HEK293 (cell line): ENCODE results near the gene TMEM187.

Source experiments
- CTCF ChIA-PET: fragments of 350-600 bp; formaldehyde crosslinking; extraction: SDS; loops from one replicate; lab custom pipeline; 2021; ENCODE audit warnings: antibody characterized with exemption; lab: Yijun Ruan, JAX
- POLR2A ChIA-PET: fragments of 300-600 bp; formaldehyde crosslinking; extraction: SDS; loops from one replicate; lab custom pipeline; 2020; ENCODE audit warnings: antibody characterized with exemption, inconsistent platforms; lab: Yijun Ruan, JAX
- H3K27ac ChIP-seq: fragments of 200-500 bp; sonication (Bioruptor generic); 2 replicates; pipeline ENCODE4 v1.5.1; 2014; ENCODE audit warnings: low read depth, low read length, control low read depth, inconsistent platforms; ENCODE audit errors: extremely low read depth
- H3K36me3 ChIP-seq, 2 experiments: fragments of 200-500 bp in 1 of 2; sonication (Bioruptor generic) in 1 of 2; 1 replicate in 1 of 2; 2 replicates in 1 of 2; pipeline ENCODE4 v1.5.1; 2014 to 2017; ENCODE audit warnings: inconsistent platforms in 2 of 2, low read length in 2 of 2; ENCODE audit not compliant: control insufficient read depth in 2 of 2, insufficient read depth in 1 of 2
- H3K4me1 ChIP-seq: fragments of 200-500 bp; sonication (Bioruptor generic); 2 replicates; pipeline ENCODE4 v1.5.1; 2014; ENCODE audit warnings: mild to moderate bottlenecking, low read length, inconsistent platforms; ENCODE audit not compliant: control insufficient read depth, insufficient read depth
- H3K4me3 ChIP-seq: 2 replicates; pipeline ENCODE4 v1.5.1; 2011; ENCODE audit warnings: low read depth, mild to moderate bottlenecking, control low read depth, low read length, moderate library complexity
- H3K9me3 ChIP-seq: fragments of 200-500 bp; sonication (Bioruptor generic); 2 replicates; pipeline ENCODE4 v1.5.1; 2014; ENCODE audit warnings: low read depth, low read length, inconsistent platforms; ENCODE audit not compliant: control insufficient read depth, insufficient read depth
- GLIS1 ChIP-seq: fragments of 450-650 bp; formaldehyde crosslinking; IDR thresholded peaks from 2 replicates; pipeline ENCODE4 v1.5.1; 2016; ENCODE audit warnings: missing biosample characterization, missing genetic modification characterization
- HIC1 ChIP-seq: fragments of 450-650 bp; formaldehyde crosslinking; IDR thresholded peaks from 2 replicates; pipeline ENCODE4 v1.5.1; 2016; ENCODE audit warnings: missing biosample characterization, missing genetic modification characterization
- KLF9 ChIP-seq: fragments of 450-650 bp; formaldehyde crosslinking; IDR thresholded peaks from 2 replicates; pipeline ENCODE4 v1.5.1; 2016; ENCODE audit warnings: missing biosample characterization, missing genetic modification characterization, low read depth
- TSHZ1 ChIP-seq: fragments of 450-650 bp; formaldehyde crosslinking; IDR thresholded peaks from 2 replicates; pipeline ENCODE4 v1.5.1; 2016; ENCODE audit warnings: missing biosample characterization, missing genetic modification characterization, borderline replicate concordance
- ZBTB20 ChIP-seq: fragments of 450-650 bp; formaldehyde crosslinking; IDR thresholded peaks from 2 replicates; pipeline ENCODE4 v1.5.1; 2016; ENCODE audit warnings: missing biosample characterization, missing genetic modification characterization
- ZBTB26 ChIP-seq: fragments of 450-650 bp; formaldehyde crosslinking; optimal IDR thresholded peaks from 2 replicates; pipeline ENCODE3; 2016; ENCODE audit warnings: missing biosample characterization, mild to moderate bottlenecking, missing genetic modification characterization
- ZFP41 ChIP-seq: fragments of 450-650 bp; formaldehyde crosslinking; IDR thresholded peaks from 2 replicates; pipeline ENCODE4 v1.5.1; 2016; ENCODE audit warnings: missing biosample characterization, missing genetic modification characterization, borderline replicate concordance
- ZIC2 ChIP-seq: fragments of 450-650 bp; formaldehyde crosslinking; IDR thresholded peaks from 2 replicates; pipeline ENCODE4 v1.5.1; 2016; ENCODE audit warnings: missing biosample characterization, missing genetic modification characterization
- ZNF133 ChIP-seq: fragments of 450-650 bp; formaldehyde crosslinking; IDR thresholded peaks from 2 replicates; pipeline ENCODE4 v1.5.1; 2016; ENCODE audit warnings: missing biosample characterization, missing genetic modification characterization
- ZNF146 ChIP-seq: fragments of 450-650 bp; formaldehyde crosslinking; IDR thresholded peaks from 2 replicates; pipeline ENCODE4 v1.5.1; 2016; ENCODE audit warnings: missing biosample characterization, missing genetic modification characterization
- ZNF148 ChIP-seq: fragments of 450-650 bp; formaldehyde crosslinking; IDR thresholded peaks from 2 replicates; pipeline ENCODE4 v1.5.0; 2017; ENCODE audit warnings: missing biosample characterization, missing genetic modification characterization, borderline replicate concordance
- ZNF157 ChIP-seq: fragments of 450-650 bp; formaldehyde crosslinking; IDR thresholded peaks from 2 replicates; pipeline ENCODE4 v1.5.1; 2016; ENCODE audit warnings: missing biosample characterization, missing genetic modification characterization
- ZNF16 ChIP-seq: fragments of 450-650 bp; formaldehyde crosslinking; IDR thresholded peaks from 2 replicates; pipeline ENCODE4 v1.5.1; 2016; ENCODE audit warnings: low read depth, missing biosample characterization, missing genetic modification characterization
- ZNF202 ChIP-seq: fragments of 450-650 bp; formaldehyde crosslinking; IDR thresholded peaks from 2 replicates; pipeline ENCODE4 v1.5.1; 2016; ENCODE audit warnings: missing biosample characterization, missing genetic modification characterization, borderline replicate concordance
- ZNF324 ChIP-seq: fragments of 450-650 bp; formaldehyde crosslinking; IDR thresholded peaks from 2 replicates; pipeline ENCODE4 v1.5.1; 2016; ENCODE audit warnings: missing biosample characterization, missing genetic modification characterization
- ZNF473 ChIP-seq: fragments of 450-650 bp; formaldehyde crosslinking; IDR thresholded peaks from 2 replicates; pipeline ENCODE4 v1.5.1; 2017; ENCODE audit warnings: missing biosample characterization, missing genetic modification characterization
- ZNF639 ChIP-seq: fragments of 450-650 bp; formaldehyde crosslinking; IDR thresholded peaks from 2 replicates; pipeline ENCODE4 v1.5.1; 2016; ENCODE audit warnings: missing biosample characterization, missing genetic modification characterization
- ZNF645 ChIP-seq: fragments of 450-650 bp; formaldehyde crosslinking; IDR thresholded peaks from 2 replicates; pipeline ENCODE4; 2016; ENCODE audit warnings: missing biosample characterization, missing genetic modification characterization
- ZNF707 ChIP-seq: fragments of 450-650 bp; formaldehyde crosslinking; IDR thresholded peaks from 2 replicates; pipeline ENCODE4 v1.5.1; 2016; ENCODE audit warnings: missing biosample characterization, missing genetic modification characterization
- ZNF776 ChIP-seq: fragments of 450-650 bp; formaldehyde crosslinking; IDR thresholded peaks from 2 replicates; pipeline ENCODE4 v1.5.0; 2017; ENCODE audit warnings: missing biosample characterization, missing genetic modification characterization, borderline replicate concordance
- TF ChIP-seq, protein P1 (sequence below): fragments of 450-650 bp; formaldehyde crosslinking; IDR thresholded peaks from 2 replicates; pipeline ENCODE4 v1.5.1; 2016; ENCODE audit warnings: missing biosample characterization, missing genetic modification characterization

The TMEM187 gene

GRCh38 chrX:153956044-153956907 lies 16.3 kb upstream of the TMEM187 start:
- Histone ChIP-seq H3K36me3 (peaks cover 30 to 100% of the 10 kb centered on the region in 2 experiments), H3K27ac (no peak overlapping the region), H3K9me3 (no peaks in the 10 kb centered on the region), H3K4me3 (no peak overlapping the region), H3K4me1 (no peaks in the 10 kb centered on the region; the same call in 1 of the 2 replicates)
- POLR2A ChIA-PET: interaction anchor here (1.2 kb wide), 1 partner anchor 15 kb away, joined by 3 read pairs; no protein-coding TSS in a partner anchor
- CTCF ChIA-PET: interaction anchor here (0.9 to 1.0 kb wide), 2 partner anchors 9 to 33 kb away, joined by 3 read pairs; no protein-coding TSS in a partner anchor
- TF ChIP-seq ZNF324 (tag by site-specific recombination): no peak
- TF ChIP-seq ZBTB20 (tag by site-specific recombination): no peak
- no peak for TF ChIP-seq ZNF202
- no peak for TF ChIP-seq ZNF16 (tag by site-specific recombination)
- TF ChIP-seq ZNF473 (tag by site-specific recombination): no peak
- TF ChIP-seq ZNF639 (tag by site-specific recombination): no peak
- TF ChIP-seq KLF9 (tag by site-specific recombination): 0 out of 2 replicates have a peak, but pooled peaks have one; percentile 20
- TF ChIP-seq, protein P1, sequence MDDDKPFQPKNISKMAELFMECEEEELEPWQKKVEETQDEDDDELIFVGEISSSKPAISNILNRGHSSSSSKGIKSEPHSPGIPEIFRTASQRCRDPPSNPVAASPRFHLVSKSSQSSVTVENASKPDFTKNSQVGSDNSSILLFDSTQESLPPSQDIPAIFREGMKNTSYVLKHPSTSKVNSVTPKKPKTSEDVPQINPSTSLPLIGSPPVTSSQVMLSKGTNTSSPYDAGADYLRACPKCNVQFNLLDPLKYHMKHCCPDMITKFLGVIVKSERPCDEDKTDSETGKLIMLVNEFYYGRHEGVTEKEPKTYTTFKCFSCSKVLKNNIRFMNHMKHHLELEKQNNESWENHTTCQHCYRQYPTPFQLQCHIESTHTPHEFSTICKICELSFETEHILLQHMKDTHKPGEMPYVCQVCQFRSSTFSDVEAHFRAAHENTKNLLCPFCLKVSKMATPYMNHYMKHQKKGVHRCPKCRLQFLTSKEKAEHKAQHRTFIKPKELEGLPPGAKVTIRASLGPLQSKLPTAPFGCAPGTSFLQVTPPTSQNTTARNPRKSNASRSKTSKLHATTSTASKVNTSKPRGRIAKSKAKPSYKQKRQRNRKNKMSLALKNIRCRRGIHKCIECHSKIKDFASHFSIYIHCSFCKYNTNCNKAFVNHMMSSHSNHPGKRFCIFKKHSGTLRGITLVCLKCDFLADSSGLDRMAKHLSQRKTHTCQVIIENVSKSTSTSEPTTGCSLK (tag by site-specific recombination): no peak
- TF ChIP-seq ZIC2: no peak
- no peak for TF ChIP-seq ZBTB26 (tag by site-specific recombination)
- TF ChIP-seq ZNF148 (tag by site-specific recombination): no peak
- TF ChIP-seq ZNF157 (tag by site-specific recombination): no peak
- no peak for TF ChIP-seq ZNF146
- TF ChIP-seq ZNF707 (tag by site-specific recombination): no peak
- TF ChIP-seq GLIS1: no peak
- TF ChIP-seq HIC1 (tag by site-specific recombination): peak; percentile 71
- TF ChIP-seq TSHZ1: no peak
- TF ChIP-seq ZNF133: no peak
- no peak for TF ChIP-seq ZFP41
- no peak for TF ChIP-seq ZNF645 (tag by site-specific recombination)
- no peak for TF ChIP-seq ZNF776 (tag by site-specific recombination)
